Neural cell (in vitro differentiated cells): ENCODE data around the gene FMNL1. TPM values are rescaled to one million over a fixed set of nuclear protein-coding genes. Genes with fewer than 3 reads are reported as not detected.
"Not testable (repeated sequence)": the region's sequence is repeated elsewhere in the genome, so short reads cannot be mapped to it uniquely, and the experiment has no call there.

ENCODE experiments used
- H2AFZ ChIP-seq: fragments of 200-600, 300-800 bp; sonication (generic), shearing (Covaris generic); 2 replicates; pipeline ENCODE4 v1.6.0; 2014; ENCODE audit warnings: low read depth, mild to moderate bottlenecking, antibody characterized with exemption, low read length, moderate library complexity
- H3F3A ChIP-seq: fragments of 200-600 bp; shearing (Covaris generic); 2 replicates; pipeline ENCODE4 v1.6.1; 2016; ENCODE audit warnings: mild to moderate bottlenecking, moderate library complexity, mixed read lengths, antibody characterized with exemption, low read length; ENCODE audit not compliant: insufficient read depth, poor library complexity, severe bottlenecking
- H3K27ac ChIP-seq: fragments of 200-600, 300-800 bp; sonication (generic), shearing (Covaris generic); 2 replicates; pipeline ENCODE4 v1.5.1; 2014; ENCODE audit warnings: mild to moderate bottlenecking, low read length, moderate library complexity
- H3K27me3 ChIP-seq: fragments of 300-800, 200-600 bp; sonication (generic), shearing (Covaris generic); 2 replicates; pipeline ENCODE4 v1.6.0; 2014; ENCODE audit warnings: mild to moderate bottlenecking, low read depth, low read length, moderate library complexity; ENCODE audit not compliant: insufficient read depth
- H3K36me3 ChIP-seq: fragments of 300-800, 200-600 bp; sonication (generic), shearing (Covaris generic); 2 replicates; pipeline ENCODE4 v1.5.1; 2014; ENCODE audit warnings: mild to moderate bottlenecking, antibody characterized with exemption, low read length, moderate library complexity; ENCODE audit not compliant: insufficient read depth
- H3K4me2 ChIP-seq: fragments of 300-800, 200-600 bp; sonication (generic), shearing (Covaris generic); 2 replicates; pipeline ENCODE4 v1.6.0; 2014; ENCODE audit warnings: mild to moderate bottlenecking, low read length
- H3K4me3 ChIP-seq: fragments of 300-800, 200-600 bp; sonication (generic), shearing (Covaris generic); 2 replicates; pipeline ENCODE4 v1.5.1; 2014; ENCODE audit warnings: mild to moderate bottlenecking, low read length, moderate library complexity
- H3K79me2 ChIP-seq: fragments of 200-600 bp; shearing (Covaris generic); replicated peaks from 2 replicates; pipeline ENCODE4 v1.6.0; 2014; ENCODE audit warnings: mild to moderate bottlenecking, low read length, moderate library complexity; ENCODE audit not compliant: insufficient read depth
- H3K9ac ChIP-seq: fragments of 300-800, 200-600 bp; sonication (generic), shearing (Covaris generic); 2 replicates; pipeline ENCODE4 v1.6.1; 2016; ENCODE audit warnings: mild to moderate bottlenecking, low read length, mixed read lengths
- H3K9me2 ChIP-seq: fragments of 200-600 bp; shearing (Covaris generic); 2 replicates; pipeline ENCODE4 v1.6.1; 2016; ENCODE audit warnings: mild to moderate bottlenecking, low read length, mixed read lengths; ENCODE audit not compliant: insufficient read depth
- H3K9me3 ChIP-seq: fragments of 200-600, 300-800 bp; sonication (generic), shearing (Covaris generic); 2 replicates; pipeline ENCODE4 v1.6.1; 2016; ENCODE audit warnings: mild to moderate bottlenecking, mixed run types, low read length, moderate library complexity, mixed read lengths
- H4K20me1 ChIP-seq: fragments of 200-600 bp; shearing (Covaris generic); 2 replicates; pipeline ENCODE4 v1.6.1; 2016; ENCODE audit warnings: mild to moderate bottlenecking, mixed run types; ENCODE audit not compliant: insufficient read depth
- CTCF ChIP-seq: fragments of 450-650 bp; IDR thresholded peaks from 2 replicates; pipeline ENCODE4 v1.5.1; 2014; ENCODE audit warnings: antibody characterized with exemption, mild to moderate bottlenecking, moderate library complexity; ENCODE audit not compliant: poor library complexity, severe bottlenecking
- EP300 ChIP-seq: fragments of 450-650 bp; conservative IDR thresholded peaks from 2 replicates; pipeline ENCODE4 v1.6.1; 2014; ENCODE audit warnings: antibody characterized with exemption, mild to moderate bottlenecking, moderate library complexity; ENCODE audit not compliant: poor library complexity, severe bottlenecking
- EZH2 ChIP-seq: fragments of 200-600, 300-800 bp; shearing (Covaris generic), sonication (generic); IDR thresholded peaks from 2 replicates; pipeline ENCODE4 v1.6.1; 2014; ENCODE audit warnings: antibody characterized with exemption, low read length, borderline replicate concordance, mild to moderate bottlenecking; ENCODE audit not compliant: insufficient read depth, poor library complexity, severe bottlenecking
- MXI1 ChIP-seq: fragments of 450-650 bp; conservative IDR thresholded peaks from 2 replicates; pipeline ENCODE4 v1.6.1; 2014; ENCODE audit warnings: antibody characterized with exemption, mild to moderate bottlenecking; ENCODE audit not compliant: poor library complexity, severe bottlenecking
- POLR2AphosphoS5 ChIP-seq: IDR thresholded peaks from 2 replicates; pipeline ENCODE4 v1.6.1; 2012
- RAD21 ChIP-seq: fragments of 450-650 bp; conservative IDR thresholded peaks from 2 replicates; pipeline ENCODE4 v1.6.1; 2014; ENCODE audit warnings: antibody characterized with exemption, mild to moderate bottlenecking, moderate library complexity
- REST ChIP-seq: IDR thresholded peaks from 2 replicates; pipeline ENCODE4 v1.6.1; 2012; ENCODE audit warnings: borderline replicate concordance
- SMC3 ChIP-seq: fragments of 450-650 bp; conservative IDR thresholded peaks from 2 replicates; pipeline ENCODE4 v1.6.1; 2014; ENCODE audit warnings: antibody characterized with exemption, mild to moderate bottlenecking, moderate library complexity; ENCODE audit not compliant: poor library complexity
- TAF1 ChIP-seq: IDR thresholded peaks from 2 replicates; pipeline ENCODE4 v1.6.1; 2012; ENCODE audit warnings: low read depth
- polyA plus RNA-seq: library from polyadenylated mRNA; depleted of rRNA; stranded (reverse); fragments of >200 nt; gene quantifications from 2 replicates; pipeline ENCODE4 v1.2.3, GENCODE V29; 2014

Gene FMNL1
- polyA plus RNA-seq, 1 donor from 2014 or later, result 5.6 TPM

DNA sequence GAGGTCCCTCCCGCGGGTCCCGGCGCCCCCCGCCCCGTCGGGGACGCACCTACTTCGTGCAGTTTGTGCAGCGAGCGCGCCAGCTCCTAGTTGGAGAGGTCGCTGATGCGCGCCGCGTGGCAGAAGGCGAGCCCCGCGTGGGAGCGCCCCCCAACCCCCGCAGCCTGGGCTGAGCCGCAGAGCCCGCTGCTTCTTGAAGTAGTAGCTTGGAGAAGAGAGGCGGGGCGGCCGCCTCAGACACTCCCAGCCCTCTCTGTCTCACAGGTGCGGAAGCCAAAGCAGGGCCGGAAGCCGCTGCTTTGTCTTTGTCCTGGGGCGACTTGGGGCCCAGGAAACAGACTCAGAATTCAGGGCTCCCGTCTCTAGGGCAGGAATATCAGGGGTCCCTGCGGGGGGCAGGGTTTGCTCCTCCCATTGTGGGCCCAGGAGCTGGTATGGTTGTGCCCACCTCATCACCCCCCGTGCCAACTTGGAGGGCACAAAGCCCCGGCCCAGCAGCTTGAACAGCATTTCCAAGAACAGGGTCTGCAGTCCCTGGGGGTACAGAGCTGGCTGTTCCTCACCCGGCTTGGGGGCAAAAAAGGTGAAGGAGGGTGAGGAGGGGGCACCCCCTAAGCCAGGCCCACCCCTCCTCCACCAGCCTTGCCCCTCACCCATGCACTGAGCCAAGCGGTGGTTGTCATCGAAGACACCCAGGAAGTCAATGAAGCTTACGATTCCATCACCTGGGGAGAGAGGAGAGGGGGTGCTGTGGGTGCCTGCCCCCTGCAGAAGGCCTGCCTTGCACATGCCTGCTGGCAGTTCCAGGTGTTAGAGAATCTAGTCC lies 26.7 kb downstream of the FMNL1 start:
- H3K9ac ChIP-seq, result peak overlapping the region; percentile 51
- no peaks in the 10 kb centered on the region for H3F3A ChIP-seq
- no peaks in the 10 kb centered on the region for H3K79me2 ChIP-seq
- H3K36me3 ChIP-seq, result no peaks in the 10 kb centered on the region
- no peak overlapping the region for H2AFZ ChIP-seq
- no peaks in the 10 kb centered on the region for H4K20me1 ChIP-seq
- H3K27me3 ChIP-seq, result peaks cover 21% of the 10 kb centered on the region
- H3K4me2 ChIP-seq, result no peak overlapping the region
- no peak overlapping the region for H3K27ac ChIP-seq
- H3K9me3 ChIP-seq, result no peaks in the 10 kb centered on the region
- TF ChIP-seq SMC3 (no peak), REST (no peak), MXI1 (no peak)
- peak overlapping the region; percentile 64 for H3K4me3 ChIP-seq
- H3K9me2 ChIP-seq, result no peaks in the 10 kb centered on the region

- TF ChIP-seq EZH2 (no peak), REST (no peak), EP300 (no peak), TAF1 (no peak), RAD21 (no peak), POLR2AphosphoS5 (no peak), CTCF (no peak)
- Histone ChIP-seq H3K4me2 (no peak overlapping the region), H3K9ac (no peak overlapping the region)
Observed at GRCh38 chr17:45251931-45252330, 30.2 kb downstream of the FMNL1 start.

GRCh38 chr17:45253237-45253636 lies 31.6 kb downstream of the FMNL1 start:
- not testable (repeated sequence) for H3K79me2 ChIP-seq, H3F3A ChIP-seq, H3K36me3 ChIP-seq, H3K9me2 ChIP-seq, H3K9me3 ChIP-seq, H3K4me2 ChIP-seq, H3K27me3 ChIP-seq, H3K27ac ChIP-seq, H3K9ac ChIP-seq, H4K20me1 ChIP-seq, H3K4me3 ChIP-seq, H2AFZ ChIP-seq

More at GRCh38 chr17:45251931-45252330, 30.2 kb downstream of the FMNL1 start:
- no peaks in the 10 kb centered on the region for H3F3A ChIP-seq
- H2AFZ ChIP-seq, result no peak overlapping the region
- no peaks in the 10 kb centered on the region for H3K9me2 ChIP-seq
- H3K4me3 ChIP-seq, result no peak overlapping the region
- H3K79me2 ChIP-seq, result no peaks in the 10 kb centered on the region
- peaks cover 15% of the 10 kb centered on the region for H3K27me3 ChIP-seq
- H3K27ac ChIP-seq, result no peak overlapping the region
- no peaks in the 10 kb centered on the region for H3K36me3 ChIP-seq
- H3K9me3 ChIP-seq, result no peaks in the 10 kb centered on the region
- no peaks in the 10 kb centered on the region for H4K20me1 ChIP-seq
